ENCODE results near the gene B3GNT2.

GRCh38 chr2:62188416-62188815 lies 7.5 kb upstream of the B3GNT2 start:
- no peak for TF ChIP-seq ZNF274 (IDR thresholded peaks at IDR 0.05; ENCODE audit: low read length)
- TF ChIP-seq ZNF274 (tag by site-specific recombination; IDR thresholded peaks at IDR 0.05; ENCODE audit: borderline replicate concordance) = no peak
- TF ChIP-seq ZNF830 (tag by site-specific recombination; IDR thresholded peaks at IDR 0.05; ENCODE audit: low read depth) = no peak
- no peak for TF ChIP-seq PBX3 (CRISPR knock-in tag; IDR thresholded peaks at IDR 0.05)
- TF ChIP-seq ZNF521 (tag by site-specific recombination; IDR thresholded peaks at IDR 0.05) = no peak
- TF ChIP-seq CTCF (tag by site-specific recombination; IDR thresholded peaks at IDR 0.05) = no peak
- no peak for TF ChIP-seq ZNF596 (tag by site-specific recombination; IDR thresholded peaks at IDR 0.05)
- TF ChIP-seq SP2 (tag by site-specific recombination; IDR thresholded peaks at IDR 0.05) = no peak
- TF ChIP-seq ZNF23 (tag by site-specific recombination; IDR thresholded peaks at IDR 0.05; ENCODE audit: borderline replicate concordance) = no peak
- no peak for TF ChIP-seq TCF7L2 (IDR thresholded peaks at IDR 0.05; ENCODE audit: borderline replicate concordance, low read depth, low read length)
- TF ChIP-seq ATF2 (tag by site-specific recombination; IDR thresholded peaks at IDR 0.05; ENCODE audit: low read depth) = no peak
- TF ChIP-seq ZSCAN5A (tag by site-specific recombination; IDR thresholded peaks at IDR 0.05) = no peak
- TF ChIP-seq ZNF398 (tag by site-specific recombination; IDR thresholded peaks at IDR 0.05) = no peak
